ENCODE data around the gene GID8. TPM values are rescaled to one million over a fixed set of nuclear protein-coding genes. Genes with fewer than 3 reads are reported as not detected.

GID8 gene
- total RNA-seq, 4 donors from 2014 or later, result 39.6 to 59.3 (median 44.2) TPM

DNA sequence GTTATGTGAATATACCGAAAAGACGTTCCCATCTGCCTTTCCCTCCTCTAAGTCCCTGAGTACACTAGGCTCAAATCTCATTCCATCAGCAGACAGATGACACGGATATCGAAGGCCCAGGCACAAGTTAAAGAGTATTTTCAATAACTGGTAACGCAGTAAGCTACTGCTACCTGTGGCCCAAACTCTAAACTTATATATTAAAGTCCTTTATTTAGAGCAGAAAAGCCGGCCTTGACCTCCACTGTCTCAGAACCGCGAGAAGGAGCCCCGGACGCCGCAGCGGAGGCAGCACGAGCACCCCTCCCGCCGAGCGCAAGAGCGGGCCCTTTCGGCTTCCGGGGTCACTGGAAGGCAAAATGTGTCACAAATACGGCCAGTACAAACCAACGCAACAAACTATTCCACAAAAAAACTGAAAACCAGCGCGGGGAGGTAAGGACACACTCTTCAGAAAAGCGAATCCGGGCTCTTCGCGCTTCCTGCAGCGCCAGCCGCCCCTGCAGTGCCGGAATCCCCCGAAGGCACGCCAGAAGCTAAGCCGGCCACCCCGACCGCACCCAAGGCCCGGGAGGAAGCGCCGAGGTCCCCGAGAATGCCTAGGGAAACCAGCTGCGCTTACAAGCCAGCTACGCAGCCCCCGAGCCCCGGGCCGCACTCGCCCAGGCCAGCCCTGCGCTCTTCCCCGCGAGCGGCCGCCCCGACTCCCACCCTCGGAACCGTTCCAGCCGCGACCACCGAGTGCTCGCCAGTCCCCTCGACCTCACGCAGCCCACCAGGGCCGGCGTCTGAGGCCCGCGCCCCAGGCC, 12.3 kb upstream of the GID8 start:
- intact Hi-C loops (cut with DNase I; ENCODE audit: low total_unique reads), result no loop called here
- WGBS, 2 donors, result 0 to 1% methylated on average over 43 to 63 of the region's 63 CpGs

DNA sequence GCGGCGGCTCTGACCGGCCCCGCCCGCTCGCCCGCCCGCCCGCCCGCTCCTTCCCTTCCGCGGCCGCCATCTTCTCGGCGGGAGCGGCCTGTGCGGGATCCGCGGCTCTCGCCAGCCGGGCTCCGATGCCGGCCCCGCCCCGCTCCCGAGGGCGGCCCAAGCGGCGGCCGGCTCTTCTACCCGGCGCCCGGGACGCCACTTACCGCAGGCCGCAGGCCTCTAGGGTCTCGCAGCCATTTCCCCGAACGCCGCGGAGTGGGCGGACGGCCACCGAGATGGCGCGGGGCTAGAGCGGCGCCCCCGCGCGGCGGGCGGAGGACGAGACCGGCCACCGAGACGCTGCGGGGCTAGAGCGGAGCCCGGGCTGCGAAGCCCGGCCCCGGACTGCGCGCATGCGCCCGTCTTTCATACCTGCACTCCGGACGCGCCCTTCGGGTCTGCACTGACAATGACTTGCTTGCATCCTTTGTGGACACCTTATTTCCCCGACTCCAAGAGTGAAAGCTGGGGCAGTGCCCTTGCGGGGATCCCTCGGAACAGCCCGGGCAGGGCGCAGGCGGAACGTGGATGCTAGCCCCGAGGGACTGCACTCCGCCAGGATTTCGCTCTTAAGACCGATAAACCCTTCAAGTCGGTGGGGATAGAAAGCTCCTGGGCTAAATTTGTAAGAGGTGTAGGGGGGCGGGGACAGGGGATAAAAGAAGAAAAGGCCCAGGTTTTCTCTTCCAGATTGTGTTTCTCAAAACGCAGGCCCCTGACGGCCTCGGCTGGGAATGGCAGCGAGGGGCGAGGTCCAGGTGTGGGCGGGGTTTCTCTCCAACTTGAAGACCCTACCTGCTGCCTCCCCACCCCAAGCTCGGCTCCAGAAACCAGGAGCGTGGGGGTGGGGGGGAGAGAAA, 11.5 kb upstream of the GID8 start, which contains the start of gene DIDO1:
DIDO1 (minus strand) TSS at position 277 of the 899 bp plus-strand sequence.
- DNase-seq (ENCODE audit: low spot score in 2 of 2), result peak; percentile 80 to 97
- WGBS, 2 donors, result 3 to 4% methylated on average over 34 to 61 of the region's 92 CpGs
- intact Hi-C loops (cut with DNase I; ENCODE audit: low total_unique reads), result no loop called here
- TF ChIP-seq CTCF (IDR thresholded peaks at IDR 0.05), result peak in 1 of 3 donors; percentile 29
- peak in 1 of 2 donors; percentile 67 for TF ChIP-seq POLR2A (IDR thresholded peaks at IDR 0.05)
- H3K4me3 ChIP-seq (ENCODE audit: low read depth, poor library complexity, severe bottlenecking), result peak within 1 kb of the TSS; percentile 94

More for the DNA sequence above, 12.3 kb upstream of the GID8 start:
- TF ChIP-seq POLR2A (IDR thresholded peaks at IDR 0.05) (no peak), CTCF (IDR thresholded peaks at IDR 0.05) (no peak)
- DNase-seq (ENCODE audit: low spot score in 2 of 2), result no peak
- H3K4me3 ChIP-seq (ENCODE audit: low read depth, poor library complexity, severe bottlenecking), result peak overlapping the region; percentile 94

DNA sequence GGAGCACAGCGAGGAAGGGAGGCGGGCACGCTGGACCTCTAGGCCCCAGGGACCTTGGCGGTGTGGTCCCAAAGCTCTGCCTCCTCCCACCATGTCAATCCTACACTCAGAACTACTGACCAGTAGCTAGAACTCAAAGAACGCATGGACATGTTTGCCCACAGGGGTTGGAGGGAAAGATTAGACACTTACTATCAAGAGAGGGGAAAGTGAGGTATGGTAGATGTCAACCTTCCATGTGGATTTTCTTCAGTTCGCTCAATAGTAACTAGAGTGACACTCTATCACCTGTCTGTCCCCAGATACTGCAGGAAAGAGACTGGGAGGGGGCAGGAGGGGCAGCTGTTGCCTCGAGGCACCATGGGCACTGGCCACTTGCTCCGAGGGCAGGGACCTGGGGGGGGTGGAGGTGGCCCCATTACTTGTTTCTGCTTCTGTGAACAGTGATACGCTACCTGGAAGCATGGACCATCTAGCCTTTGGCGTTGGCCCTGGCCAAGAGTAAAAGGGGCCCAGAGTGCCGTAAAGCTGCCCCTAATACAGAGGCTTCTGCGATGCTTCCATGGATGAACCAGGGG, 10.7 kb upstream of the GID8 start:
- WGBS, 2 donors, result 74 to 82% methylated on average over 12 of the region's 12 CpGs
- TF ChIP-seq POLR2A (IDR thresholded peaks at IDR 0.05) (no peak), CTCF (IDR thresholded peaks at IDR 0.05) (no peak)
- no peak overlapping the region for H3K4me3 ChIP-seq (ENCODE audit: low read depth, poor library complexity, severe bottlenecking)
- intact Hi-C loops (cut with DNase I; ENCODE audit: low total_unique reads), result no loop called here
- DNase-seq (ENCODE audit: low spot score in 2 of 2), result no peak

GRCh38 chr20:62928246-62928939, 9.6 kb upstream of the GID8 start:
- WGBS, 2 donors, result 43 to 54% methylated on average over 14 of the region's 14 CpGs
- intact Hi-C loops (cut with DNase I; ENCODE audit: low total_unique reads), result no loop called here
- peak overlapping the region; percentile 11 for H3K4me3 ChIP-seq (ENCODE audit: low read depth, poor library complexity, severe bottlenecking)
- TF ChIP-seq CTCF (IDR thresholded peaks at IDR 0.05) (no peak), POLR2A (IDR thresholded peaks at IDR 0.05) (no peak)
- no peak for DNase-seq (ENCODE audit: low spot score in 2 of 2)

DNA sequence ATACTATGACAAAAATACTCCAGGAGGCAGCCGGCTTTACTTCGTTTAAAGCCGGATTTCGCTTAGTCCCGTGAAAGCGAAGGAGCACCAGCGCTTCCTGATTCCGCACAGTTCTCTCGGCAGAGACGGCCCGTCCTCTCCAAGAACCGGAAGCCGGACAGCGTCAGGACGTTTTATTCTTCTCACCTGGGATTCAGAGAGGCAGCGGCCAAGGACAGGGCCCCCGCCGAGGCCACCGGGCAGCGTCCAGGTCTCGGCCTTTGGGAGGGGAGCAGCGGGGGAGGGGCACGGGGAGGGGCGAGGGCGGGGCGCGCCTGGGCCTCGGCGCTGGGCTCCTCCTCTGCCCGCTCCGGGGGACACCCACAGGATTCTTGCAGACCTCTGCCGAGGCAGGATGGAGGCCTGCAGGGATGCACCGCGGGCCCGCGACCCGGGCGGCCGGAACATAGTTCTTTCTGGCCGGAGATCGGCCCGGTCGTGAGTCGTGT, 8.9 kb upstream of the GID8 start:
- 1 to 2% methylated on average over 31 to 44 of the region's 44 CpGs for WGBS, 2 donors
- intact Hi-C loops (cut with DNase I; ENCODE audit: low total_unique reads), result no loop called here

More for the DNA sequence above, 8.9 kb upstream of the GID8 start:
- peak overlapping the region; percentile 11 for H3K4me3 ChIP-seq (ENCODE audit: low read depth, poor library complexity, severe bottlenecking)
- TF ChIP-seq CTCF (IDR thresholded peaks at IDR 0.05) (no peak), POLR2A (IDR thresholded peaks at IDR 0.05) (no peak)
- DNase-seq (ENCODE audit: low spot score in 2 of 2), result peak; percentile 41 to 92
